VCaP (cell line): ENCODE data around the gene ACOT7.
A peak's percentile ranks its signal among the peaks of the same experiment; 100 is the strongest.
"Not testable (repeated sequence)": the region's sequence is repeated elsewhere in the genome, so short reads cannot be mapped to it uniquely, and the experiment has no call there.

Source experiments
- H3K27ac ChIP-seq: fragments of 450-650 bp; 2 replicates; pipeline ENCODE4 v1.5.1; 2017
- CTCF ChIP-seq: fragments of 450-650 bp; conservative IDR thresholded peaks from 2 replicates; pipeline ENCODE4 v1.5.1; 2017; ENCODE audit warnings: mild to moderate bottlenecking, moderate library complexity

ACOT7 gene

GRCh38 chr1:6401673-6402072 is 8.1 kb upstream of the ACOT7 start:
- no peak for TF ChIP-seq CTCF
- H3K27ac ChIP-seq, result no peak overlapping the region

DNA sequence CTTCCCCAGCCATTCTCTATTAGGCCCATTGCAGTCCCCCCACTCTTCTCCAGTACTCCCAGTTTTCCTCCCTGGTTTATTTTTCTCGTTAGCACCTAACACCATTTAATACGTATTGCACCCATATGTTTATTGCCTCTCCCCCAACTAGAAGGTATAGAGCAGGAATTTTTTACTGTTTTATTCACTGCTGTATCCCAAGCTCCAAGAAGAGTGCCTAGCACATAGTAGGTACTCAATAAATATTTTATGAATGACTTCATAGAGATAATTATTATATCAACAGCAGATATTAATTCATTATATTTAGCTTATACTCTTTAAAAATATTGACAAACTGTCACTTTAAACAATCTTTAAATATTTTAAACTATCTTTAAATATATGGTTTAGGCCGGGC is 5.7 kb upstream of the ACOT7 start:
- H3K27ac ChIP-seq, result no peak overlapping the region
- TF ChIP-seq CTCF, result no peak

GRCh38 chr1:6397844-6398441 is 4.4 kb upstream of the ACOT7 start:
- no peak for TF ChIP-seq CTCF
- H3K27ac ChIP-seq, result no peak overlapping the region

- no peak overlapping the region for H3K27ac ChIP-seq
Observed at GRCh38 chr1:6396998-6397397, 3.4 kb upstream of the ACOT7 start.

DNA sequence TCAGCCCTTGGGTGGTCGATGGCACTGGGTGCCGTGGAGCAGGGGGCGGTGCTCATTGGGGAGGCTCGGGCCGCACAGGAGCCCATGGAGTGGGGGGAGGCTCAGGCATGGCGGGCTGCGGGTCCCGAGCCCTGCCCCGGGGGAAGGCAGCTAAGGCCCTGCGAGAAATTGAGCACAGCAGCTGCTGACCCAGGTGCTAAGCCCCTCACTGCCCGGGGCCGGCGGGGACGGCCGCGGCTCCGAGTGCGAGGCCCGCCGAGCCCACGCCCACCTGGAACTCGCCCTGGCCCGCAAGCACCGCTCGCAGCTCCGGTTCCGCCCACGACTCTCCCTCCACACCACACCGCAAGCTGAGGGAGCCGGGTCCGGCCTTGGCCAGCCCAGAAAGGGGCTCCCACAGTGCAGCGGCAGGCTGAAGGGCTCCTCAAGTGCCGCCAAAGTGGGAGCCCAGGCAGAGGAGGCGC is 2.2 kb upstream of the ACOT7 start:
- not testable (repeated sequence) for H3K27ac ChIP-seq

More at GRCh38 chr1:6396998-6397397, 3.4 kb upstream of the ACOT7 start:
- peak; percentile 33; the same call in 1 of the 2 replicates for TF ChIP-seq CTCF

DNA sequence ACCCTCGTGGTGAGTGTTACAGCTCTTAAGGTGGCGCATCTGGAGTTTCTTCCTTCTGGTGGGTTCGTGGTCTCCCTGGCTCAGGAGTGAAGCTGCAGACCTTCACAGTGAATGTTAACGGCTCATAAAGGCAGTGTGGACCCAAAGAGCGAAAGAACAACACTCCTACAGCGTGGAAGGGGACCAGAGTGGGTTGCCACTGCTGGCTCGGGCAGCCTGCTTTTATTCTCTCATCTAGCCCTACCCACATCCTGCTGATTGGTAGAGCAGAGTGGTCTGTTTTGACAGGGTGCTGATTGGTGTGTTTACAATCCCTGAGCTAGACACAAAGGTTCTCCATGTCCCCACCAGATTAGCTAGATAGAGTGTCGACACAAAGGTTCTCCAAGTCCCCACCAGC is 1.6 kb upstream of the ACOT7 start:
- H3K27ac ChIP-seq, result peak overlapping the region; percentile 93; the same call in 1 of the 2 replicates

- H3K27ac ChIP-seq, result peak overlapping the region; percentile 93
- no peak for TF ChIP-seq CTCF
Observed at GRCh38 chr1:6392809-6393399, 663 bp downstream of the ACOT7 start.

DNA sequence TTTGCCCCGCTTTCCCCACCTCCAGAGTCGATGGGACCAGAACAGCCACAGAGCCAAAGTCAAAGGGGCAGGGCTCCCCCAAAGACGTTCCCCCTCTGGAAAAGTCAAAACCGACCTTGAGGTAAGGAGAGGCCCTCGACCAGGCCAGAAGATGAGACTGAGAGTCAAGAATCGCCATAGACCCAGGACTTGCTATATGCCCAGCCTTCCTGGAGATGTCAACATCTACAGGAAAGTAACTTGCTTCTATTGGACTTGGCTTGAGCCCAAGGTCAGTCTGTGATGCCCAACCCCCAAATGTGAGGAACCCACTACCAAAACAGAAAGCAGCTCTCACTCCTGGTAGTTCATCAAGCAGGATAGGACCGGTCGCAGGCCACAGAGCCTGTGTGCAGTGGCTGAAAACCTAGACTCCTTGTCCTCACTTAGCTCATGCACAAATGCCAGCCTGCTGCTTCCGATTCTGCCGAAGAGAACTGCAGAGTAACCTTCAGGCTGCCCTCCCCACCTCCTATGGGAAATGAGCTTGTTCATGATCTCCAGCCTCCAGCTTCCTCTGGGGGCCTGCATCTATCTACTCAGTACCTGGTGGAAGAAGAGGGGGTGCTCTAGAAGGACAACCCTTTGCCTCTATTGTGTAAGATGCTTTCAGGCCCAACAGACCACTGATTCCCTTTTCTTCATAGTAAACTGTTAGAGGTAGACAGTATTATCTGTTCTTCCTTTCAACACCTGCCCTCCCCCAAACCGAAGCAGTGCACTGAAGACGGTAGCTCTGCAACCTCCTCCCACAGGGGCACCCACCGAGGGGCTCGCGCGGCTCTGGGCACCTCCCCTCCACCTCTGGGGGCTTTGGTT is 1.4 kb downstream of the ACOT7 start:
- no peak for TF ChIP-seq CTCF
- peak overlapping the region; percentile 93 for H3K27ac ChIP-seq
